SK-N-SH treated with all-trans-retinoic acid at 6 μM for 48 hours (cell line): Measurements from ENCODE around the gene SMIM8.

Source experiments
- ATAC-seq: fragments of 200-7000 bp; cut with Tn5 transposase; 3 replicates; pipeline ENCODE4 v1.9.1; 2020; ENCODE audit warnings: mild to moderate bottlenecking, moderate library complexity
- ARNTL ChIP-seq: fragments of 450-650 bp; formaldehyde crosslinking; IDR thresholded peaks from 2 replicates; pipeline ENCODE4 v1.5.0; 2020; ENCODE audit warnings: low read depth, mild to moderate bottlenecking, moderate library complexity, borderline replicate concordance
- BACH2 ChIP-seq: fragments of 250-450 bp; sonication (Bioruptor Pico); IDR thresholded peaks from 2 replicates; pipeline ENCODE4 v1.9.0; 2021; ENCODE audit warnings: mild to moderate bottlenecking, borderline replicate concordance
- CSDC2 ChIP-seq: fragments of 250-450 bp; sonication (Bioruptor Pico); IDR thresholded peaks from 2 replicates; pipeline ENCODE4 v1.5.0; 2020; ENCODE audit warnings: mild to moderate bottlenecking, moderate library complexity
- ESRRG ChIP-seq: fragments of 250-450 bp; sonication (Bioruptor Pico); IDR thresholded peaks from 2 replicates; pipeline ENCODE4 v1.6.1; 2021; ENCODE audit warnings: mild to moderate bottlenecking
- GLIS3 ChIP-seq: fragments of 250-450 bp; sonication (Bioruptor Pico); IDR thresholded peaks from 2 replicates; pipeline ENCODE4 v1.5.0; 2020; ENCODE audit warnings: mild to moderate bottlenecking, moderate library complexity
- OSR1 ChIP-seq: fragments of 250-450 bp; sonication (Bioruptor Pico); IDR thresholded peaks from 2 replicates; pipeline ENCODE4 v1.8.0; 2022; ENCODE audit warnings: moderate library complexity, mild to moderate bottlenecking, inconsistent platforms
- PPARA ChIP-seq: fragments of 250-450 bp; sonication (Bioruptor Pico); IDR thresholded peaks from 2 replicates; pipeline ENCODE4 v1.5.0; 2020; ENCODE audit warnings: mild to moderate bottlenecking, borderline replicate concordance
- RARB ChIP-seq: fragments of 250-450 bp; sonication (Bioruptor Pico); IDR thresholded peaks from 2 replicates; pipeline ENCODE4 v1.8.0; 2021; ENCODE audit warnings: mild to moderate bottlenecking, moderate library complexity
- SNAI2 ChIP-seq: fragments of 250-450 bp; sonication (Bioruptor Pico); IDR thresholded peaks from 2 replicates; pipeline ENCODE4 v1.5.0; 2020; ENCODE audit warnings: mild to moderate bottlenecking, moderate library complexity
- TCF4 ChIP-seq: fragments of 250-450 bp; sonication (Bioruptor Pico); IDR thresholded peaks from 2 replicates; pipeline ENCODE4 v1.8.0; 2021; ENCODE audit warnings: mild to moderate bottlenecking, moderate library complexity, borderline replicate concordance
- TOX ChIP-seq: fragments of 250-450 bp; sonication (Bioruptor Pico); IDR thresholded peaks from 2 replicates; pipeline ENCODE4 v1.8.0; 2021; ENCODE audit warnings: mild to moderate bottlenecking, moderate library complexity, borderline replicate concordance
- ZC3H10 ChIP-seq: fragments of 250-450 bp; sonication (Bioruptor Pico); IDR thresholded peaks from 2 replicates; pipeline ENCODE4 v1.5.1; 2021; ENCODE audit warnings: mild to moderate bottlenecking, moderate library complexity
- ZFP3 ChIP-seq: fragments of 250-450 bp; sonication (Bioruptor Pico); IDR thresholded peaks from 2 replicates; pipeline ENCODE4 v1.5.0; 2020; ENCODE audit warnings: mild to moderate bottlenecking, moderate library complexity
- ZFP30 ChIP-seq: fragments of 450-650 bp; formaldehyde crosslinking; IDR thresholded peaks from 2 replicates; pipeline ENCODE4 v1.5.0; 2022; ENCODE audit warnings: mild to moderate bottlenecking, moderate library complexity
- ZNF565 ChIP-seq: fragments of 450-650 bp; formaldehyde crosslinking; conservative IDR thresholded peaks from 2 replicates; pipeline ENCODE4 v1.5.0; 2020; ENCODE audit warnings: low read depth, mild to moderate bottlenecking, moderate library complexity
- ZNF70 ChIP-seq: fragments of 450-650 bp; formaldehyde crosslinking; IDR thresholded peaks from 2 replicates; pipeline ENCODE4 v1.5.0; 2020; ENCODE audit warnings: mild to moderate bottlenecking, moderate library complexity
- ZNF8 ChIP-seq: fragments of 450-650 bp; formaldehyde crosslinking; IDR thresholded peaks from 2 replicates; pipeline ENCODE4 v1.5.0; 2020; ENCODE audit warnings: mild to moderate bottlenecking, moderate library complexity
- TF ChIP-seq, protein P1 (sequence below): fragments of 250-450 bp; sonication (Bioruptor Pico); IDR thresholded peaks from 2 replicates; pipeline ENCODE4 v1.5.1; 2020; ENCODE audit warnings: low read depth, mild to moderate bottlenecking, moderate library complexity
- TF ChIP-seq, protein P2 (sequence below): fragments of 250-450 bp; sonication (Bioruptor Pico); IDR thresholded peaks from 2 replicates; pipeline ENCODE4 v1.8.0; 2020; ENCODE audit warnings: mild to moderate bottlenecking, moderate library complexity, borderline replicate concordance
- TF ChIP-seq, protein P3 (sequence below): fragments of 250-450 bp; sonication (Bioruptor Pico); IDR thresholded peaks from 2 replicates; pipeline ENCODE4 v1.8.0; 2021; ENCODE audit warnings: low read depth, mild to moderate bottlenecking, moderate library complexity, borderline replicate concordance
- TF ChIP-seq, protein P4 (sequence below): fragments of 250-450 bp; sonication (Bioruptor Pico); IDR thresholded peaks from 2 replicates; pipeline ENCODE4 v1.5.1; 2021; ENCODE audit warnings: mild to moderate bottlenecking, moderate library complexity
- TF ChIP-seq, protein P5 (sequence below): fragments of 250-450 bp; sonication (Bioruptor Pico); IDR thresholded peaks from 2 replicates; pipeline ENCODE4 v1.5.0; 2020; ENCODE audit warnings: mild to moderate bottlenecking, moderate library complexity

Gene SMIM8

DNA sequence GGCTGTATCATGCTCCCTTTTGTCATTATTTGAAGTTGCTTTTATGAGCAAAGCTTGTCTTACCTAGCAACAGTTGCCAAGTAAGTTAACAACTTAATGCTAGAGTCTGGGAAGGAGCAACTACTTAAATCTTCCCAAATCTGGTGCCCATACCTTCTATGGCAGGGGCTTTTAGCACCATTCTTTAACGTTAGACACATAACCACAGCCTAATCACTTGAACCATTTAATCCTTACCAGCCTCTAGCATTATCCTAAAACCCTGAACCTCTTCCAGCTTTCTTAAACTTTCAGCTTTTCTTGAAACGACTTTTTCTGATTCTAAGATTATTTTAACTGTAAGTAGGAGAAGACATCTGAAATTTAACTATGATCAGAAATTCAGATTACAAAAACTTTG is 22.3 kb downstream of the SMIM8 start, which contains the start of gene C6orf163:
C6orf163 (plus strand) TSS at position 83 of the 400 bp plus-strand sequence; CDS start at position 370, 287 bp downstream.
- TF ChIP-seq ZC3H10 (no peak), PPARA (CRISPR knock-in tag) (no peak), BACH2 (no peak), TOX (CRISPR knock-in tag) (no peak), SNAI2 (CRISPR knock-in tag) (no peak), ZNF8 (CRISPR knock-in tag) (no peak), RARB (no peak), ZFP30 (CRISPR knock-in tag) (no peak), CSDC2 (CRISPR knock-in tag) (no peak), OSR1 (CRISPR knock-in tag) (no peak), ZNF565 (no peak)
- TF ChIP-seq, protein P1, sequence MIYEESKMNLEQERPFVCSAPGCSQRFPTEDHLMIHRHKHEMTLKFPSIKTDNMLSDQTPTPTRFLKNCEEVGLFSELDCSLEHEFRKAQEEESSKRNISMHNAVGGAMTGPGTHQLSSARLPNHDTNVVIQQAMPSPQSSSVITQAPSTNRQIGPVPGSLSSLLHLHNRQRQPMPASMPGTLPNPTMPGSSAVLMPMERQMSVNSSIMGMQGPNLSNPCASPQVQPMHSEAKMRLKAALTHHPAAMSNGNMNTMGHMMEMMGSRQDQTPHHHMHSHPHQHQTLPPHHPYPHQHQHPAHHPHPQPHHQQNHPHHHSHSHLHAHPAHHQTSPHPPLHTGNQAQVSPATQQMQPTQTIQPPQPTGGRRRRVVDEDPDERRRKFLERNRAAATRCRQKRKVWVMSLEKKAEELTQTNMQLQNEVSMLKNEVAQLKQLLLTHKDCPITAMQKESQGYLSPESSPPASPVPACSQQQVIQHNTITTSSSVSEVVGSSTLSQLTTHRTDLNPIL = no peak
- TF ChIP-seq, protein P2, sequence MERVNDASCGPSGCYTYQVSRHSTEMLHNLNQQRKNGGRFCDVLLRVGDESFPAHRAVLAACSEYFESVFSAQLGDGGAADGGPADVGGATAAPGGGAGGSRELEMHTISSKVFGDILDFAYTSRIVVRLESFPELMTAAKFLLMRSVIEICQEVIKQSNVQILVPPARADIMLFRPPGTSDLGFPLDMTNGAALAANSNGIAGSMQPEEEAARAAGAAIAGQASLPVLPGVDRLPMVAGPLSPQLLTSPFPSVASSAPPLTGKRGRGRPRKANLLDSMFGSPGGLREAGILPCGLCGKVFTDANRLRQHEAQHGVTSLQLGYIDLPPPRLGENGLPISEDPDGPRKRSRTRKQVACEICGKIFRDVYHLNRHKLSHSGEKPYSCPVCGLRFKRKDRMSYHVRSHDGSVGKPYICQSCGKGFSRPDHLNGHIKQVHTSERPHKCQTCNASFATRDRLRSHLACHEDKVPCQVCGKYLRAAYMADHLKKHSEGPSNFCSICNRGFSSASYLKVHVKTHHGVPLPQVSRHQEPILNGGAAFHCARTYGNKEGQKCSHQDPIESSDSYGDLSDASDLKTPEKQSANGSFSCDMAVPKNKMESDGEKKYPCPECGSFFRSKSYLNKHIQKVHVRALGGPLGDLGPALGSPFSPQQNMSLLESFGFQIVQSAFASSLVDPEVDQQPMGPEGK (CRISPR knock-in tag) = no peak
- TF ChIP-seq, protein P3, sequence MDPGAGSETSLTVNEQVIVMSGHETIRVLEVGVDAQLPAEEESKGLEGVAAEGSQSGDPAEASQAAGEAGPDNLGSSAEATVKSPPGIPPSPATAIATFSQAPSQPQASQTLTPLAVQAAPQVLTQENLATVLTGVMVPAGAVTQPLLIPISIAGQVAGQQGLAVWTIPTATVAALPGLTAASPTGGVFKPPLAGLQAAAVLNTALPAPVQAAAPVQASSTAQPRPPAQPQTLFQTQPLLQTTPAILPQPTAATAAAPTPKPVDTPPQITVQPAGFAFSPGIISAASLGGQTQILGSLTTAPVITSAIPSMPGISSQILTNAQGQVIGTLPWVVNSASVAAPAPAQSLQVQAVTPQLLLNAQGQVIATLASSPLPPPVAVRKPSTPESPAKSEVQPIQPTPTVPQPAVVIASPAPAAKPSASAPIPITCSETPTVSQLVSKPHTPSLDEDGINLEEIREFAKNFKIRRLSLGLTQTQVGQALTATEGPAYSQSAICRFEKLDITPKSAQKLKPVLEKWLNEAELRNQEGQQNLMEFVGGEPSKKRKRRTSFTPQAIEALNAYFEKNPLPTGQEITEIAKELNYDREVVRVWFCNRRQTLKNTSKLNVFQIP (CRISPR knock-in tag) = no peak
- no peak for ATAC-seq

DNA sequence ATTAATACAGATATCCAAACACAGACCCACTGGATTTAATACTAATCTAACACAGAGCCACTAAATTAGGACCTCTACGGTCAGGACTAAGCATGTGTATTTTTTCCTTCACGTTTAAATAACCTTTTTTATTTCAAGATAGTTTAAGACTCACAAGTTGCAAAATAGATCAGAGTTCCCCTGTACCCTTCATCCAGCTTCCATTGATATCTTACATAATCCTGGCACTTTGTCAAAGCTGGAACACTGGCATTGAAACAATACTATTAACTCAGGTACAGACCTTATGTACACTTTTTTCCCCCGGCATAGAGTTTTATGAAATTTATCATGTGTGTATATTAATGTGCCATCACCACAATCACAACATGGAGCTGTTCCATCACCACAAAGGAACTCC is 24.3 kb downstream of the SMIM8 start:
- no peak for ATAC-seq
- TF ChIP-seq, protein P3 (CRISPR knock-in tag) = no peak
- no peak for TF ChIP-seq ZNF70
- TF ChIP-seq BACH2 = no peak
- no peak for TF ChIP-seq ARNTL (CRISPR knock-in tag)
- no peak for TF ChIP-seq SNAI2 (CRISPR knock-in tag)
- no peak for TF ChIP-seq TCF4
- TF ChIP-seq GLIS3 (CRISPR knock-in tag) = no peak
- no peak for TF ChIP-seq ZFP3 (CRISPR knock-in tag)
- no peak for TF ChIP-seq PPARA (CRISPR knock-in tag)
- TF ChIP-seq, protein P4, sequence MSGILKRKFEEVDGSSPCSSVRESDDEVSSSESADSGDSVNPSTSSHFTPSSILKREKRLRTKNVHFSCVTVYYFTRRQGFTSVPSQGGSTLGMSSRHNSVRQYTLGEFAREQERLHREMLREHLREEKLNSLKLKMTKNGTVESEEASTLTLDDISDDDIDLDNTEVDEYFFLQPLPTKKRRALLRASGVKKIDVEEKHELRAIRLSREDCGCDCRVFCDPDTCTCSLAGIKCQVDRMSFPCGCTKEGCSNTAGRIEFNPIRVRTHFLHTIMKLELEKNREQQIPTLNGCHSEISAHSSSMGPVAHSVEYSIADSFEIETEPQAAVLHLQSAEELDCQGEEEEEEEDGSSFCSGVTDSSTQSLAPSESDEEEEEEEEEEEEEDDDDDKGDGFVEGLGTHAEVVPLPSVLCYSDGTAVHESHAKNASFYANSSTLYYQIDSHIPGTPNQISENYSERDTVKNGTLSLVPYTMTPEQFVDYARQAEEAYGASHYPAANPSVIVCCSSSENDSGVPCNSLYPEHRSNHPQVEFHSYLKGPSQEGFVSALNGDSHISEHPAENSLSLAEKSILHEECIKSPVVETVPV = no peak
- no peak for TF ChIP-seq RARB
- no peak for TF ChIP-seq OSR1 (CRISPR knock-in tag)
- no peak for TF ChIP-seq CSDC2 (CRISPR knock-in tag)
- no peak for TF ChIP-seq ESRRG (CRISPR knock-in tag)
- no peak for TF ChIP-seq ZFP30 (CRISPR knock-in tag)
- TF ChIP-seq, protein P2 (CRISPR knock-in tag) = no peak
- no peak for TF ChIP-seq ZNF8 (CRISPR knock-in tag)
- no peak for TF ChIP-seq ZNF565
- TF ChIP-seq, all 23 proteins: peak for 0

DNA sequence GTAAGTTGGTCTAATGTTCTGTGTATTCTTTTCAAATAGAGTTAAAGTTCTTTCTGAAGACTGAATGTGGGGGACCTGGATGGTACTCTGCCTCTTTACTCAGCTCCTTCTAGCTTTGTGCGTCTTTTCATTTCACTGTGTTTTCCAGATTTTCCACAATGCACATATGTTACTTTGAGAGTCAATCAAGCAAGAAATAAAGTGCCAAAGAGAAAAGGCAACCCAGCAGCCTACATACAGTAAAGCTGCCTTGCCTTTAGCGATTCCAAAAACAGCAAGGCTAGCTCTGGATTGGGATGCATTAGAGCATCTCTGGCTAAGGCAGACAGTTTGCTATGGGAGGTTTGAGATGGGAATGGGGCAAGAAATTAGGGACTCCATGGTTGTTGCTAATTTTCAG is 27.5 kb downstream of the SMIM8 start:
- no peak for ATAC-seq
- TF ChIP-seq, protein P5, sequence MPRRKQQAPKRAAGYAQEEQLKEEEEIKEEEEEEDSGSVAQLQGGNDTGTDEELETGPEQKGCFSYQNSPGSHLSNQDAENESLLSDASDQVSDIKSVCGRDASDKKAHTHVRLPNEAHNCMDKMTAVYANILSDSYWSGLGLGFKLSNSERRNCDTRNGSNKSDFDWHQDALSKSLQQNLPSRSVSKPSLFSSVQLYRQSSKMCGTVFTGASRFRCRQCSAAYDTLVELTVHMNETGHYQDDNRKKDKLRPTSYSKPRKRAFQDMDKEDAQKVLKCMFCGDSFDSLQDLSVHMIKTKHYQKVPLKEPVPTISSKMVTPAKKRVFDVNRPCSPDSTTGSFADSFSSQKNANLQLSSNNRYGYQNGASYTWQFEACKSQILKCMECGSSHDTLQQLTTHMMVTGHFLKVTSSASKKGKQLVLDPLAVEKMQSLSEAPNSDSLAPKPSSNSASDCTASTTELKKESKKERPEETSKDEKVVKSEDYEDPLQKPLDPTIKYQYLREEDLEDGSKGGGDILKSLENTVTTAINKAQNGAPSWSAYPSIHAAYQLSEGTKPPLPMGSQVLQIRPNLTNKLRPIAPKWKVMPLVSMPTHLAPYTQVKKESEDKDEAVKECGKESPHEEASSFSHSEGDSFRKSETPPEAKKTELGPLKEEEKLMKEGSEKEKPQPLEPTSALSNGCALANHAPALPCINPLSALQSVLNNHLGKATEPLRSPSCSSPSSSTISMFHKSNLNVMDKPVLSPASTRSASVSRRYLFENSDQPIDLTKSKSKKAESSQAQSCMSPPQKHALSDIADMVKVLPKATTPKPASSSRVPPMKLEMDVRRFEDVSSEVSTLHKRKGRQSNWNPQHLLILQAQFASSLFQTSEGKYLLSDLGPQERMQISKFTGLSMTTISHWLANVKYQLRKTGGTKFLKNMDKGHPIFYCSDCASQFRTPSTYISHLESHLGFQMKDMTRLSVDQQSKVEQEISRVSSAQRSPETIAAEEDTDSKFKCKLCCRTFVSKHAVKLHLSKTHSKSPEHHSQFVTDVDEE (CRISPR knock-in tag) = no peak
- TF ChIP-seq ZFP3 (CRISPR knock-in tag) (no peak), ARNTL (CRISPR knock-in tag) (no peak), BACH2 (no peak)
- TF ChIP-seq, protein P2 (CRISPR knock-in tag) = no peak
